Loucy (cell line): ENCODE data around the gene MYNN.

Experiments used
- EZH2phosphoT487 ChIP-seq: fragments of 200-600 bp; IDR thresholded peaks from 2 replicates; pipeline ENCODE4 v1.6.1; 2018; ENCODE audit warnings: antibody characterized with exemption, mild to moderate bottlenecking, moderate library complexity, borderline replicate concordance
- TF ChIP-seq, protein P1 (sequence below): fragments of 200-600 bp; sonication (generic); conservative IDR thresholded peaks from 2 replicates; pipeline ENCODE4 v1.5.1; 2014; ENCODE audit warnings: mild to moderate bottlenecking, antibody characterized with exemption, low read length

DNA sequence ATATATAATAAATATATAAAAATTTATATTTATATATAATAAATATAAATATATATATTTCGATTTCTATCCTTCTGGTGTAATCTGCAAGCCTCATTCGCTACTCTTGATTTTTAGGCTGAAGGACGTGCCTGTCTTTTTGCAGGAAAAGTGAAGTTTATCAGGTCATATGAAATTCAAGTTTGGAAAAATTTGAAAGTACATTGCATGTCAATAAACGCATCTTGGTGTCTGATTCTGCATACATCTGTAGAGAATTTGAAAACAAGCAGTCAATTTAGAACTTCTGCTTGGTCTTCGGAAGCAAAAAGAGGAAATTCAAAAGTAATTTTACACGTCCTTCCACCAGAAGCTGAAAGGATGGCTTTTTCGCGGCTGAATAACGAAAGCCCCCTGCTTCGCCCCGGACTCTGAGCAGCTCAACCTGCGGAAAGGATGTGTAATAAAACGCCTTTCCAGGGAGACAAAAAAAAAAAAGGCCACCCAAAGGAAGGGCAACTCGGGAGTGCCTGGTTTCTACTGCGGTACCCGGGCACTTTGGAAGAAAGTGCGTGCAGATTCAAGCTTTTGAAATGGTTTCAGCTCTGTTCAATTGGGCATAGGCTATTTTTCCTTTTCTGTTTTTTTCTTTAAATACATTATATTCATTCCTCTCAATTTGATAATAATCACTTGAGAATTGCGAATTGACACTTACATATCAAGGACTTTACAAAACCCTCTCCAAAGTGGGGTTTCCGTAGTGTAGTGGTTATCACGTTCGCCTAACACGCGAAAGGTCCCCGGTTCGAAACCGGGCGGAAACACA, 1.5 kb upstream of the MYNN start:
- TF ChIP-seq, protein P1, sequence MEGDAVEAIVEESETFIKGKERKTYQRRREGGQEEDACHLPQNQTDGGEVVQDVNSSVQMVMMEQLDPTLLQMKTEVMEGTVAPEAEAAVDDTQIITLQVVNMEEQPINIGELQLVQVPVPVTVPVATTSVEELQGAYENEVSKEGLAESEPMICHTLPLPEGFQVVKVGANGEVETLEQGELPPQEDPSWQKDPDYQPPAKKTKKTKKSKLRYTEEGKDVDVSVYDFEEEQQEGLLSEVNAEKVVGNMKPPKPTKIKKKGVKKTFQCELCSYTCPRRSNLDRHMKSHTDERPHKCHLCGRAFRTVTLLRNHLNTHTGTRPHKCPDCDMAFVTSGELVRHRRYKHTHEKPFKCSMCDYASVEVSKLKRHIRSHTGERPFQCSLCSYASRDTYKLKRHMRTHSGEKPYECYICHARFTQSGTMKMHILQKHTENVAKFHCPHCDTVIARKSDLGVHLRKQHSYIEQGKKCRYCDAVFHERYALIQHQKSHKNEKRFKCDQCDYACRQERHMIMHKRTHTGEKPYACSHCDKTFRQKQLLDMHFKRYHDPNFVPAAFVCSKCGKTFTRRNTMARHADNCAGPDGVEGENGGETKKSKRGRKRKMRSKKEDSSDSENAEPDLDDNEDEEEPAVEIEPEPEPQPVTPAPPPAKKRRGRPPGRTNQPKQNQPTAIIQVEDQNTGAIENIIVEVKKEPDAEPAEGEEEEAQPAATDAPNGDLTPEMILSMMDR = no peak
- TF ChIP-seq EZH2phosphoT487 = no peak
